K562 (cell line): ENCODE measurements around the gene TRIM44. TPM values are rescaled to one million over a fixed set of nuclear protein-coding genes. Genes with fewer than 3 reads are reported as not detected.

Experiments used
- C11orf30 ChIP-seq: fragments of 450-650 bp; IDR thresholded peaks from 2 replicates; pipeline ENCODE4 v1.6.1; 2016; ENCODE audit warnings: low read depth, mild to moderate bottlenecking
- CSDE1 ChIP-seq, 2 experiments: fragments of 450-650 bp; IDR thresholded peaks; 2 replicates each; pipeline ENCODE4 v1.6.1; 2016; ENCODE audit warnings: mild to moderate bottlenecking in 1 of 2
- E2F1 ChIP-seq: sonication (generic); formaldehyde crosslinking; IDR thresholded peaks from 2 replicates; pipeline ENCODE4 v1.8.1; 2023; ENCODE audit warnings: mild to moderate bottlenecking, missing genetic modification reagents, moderate library complexity
- MAFF ChIP-seq: IDR thresholded peaks from 2 replicates; pipeline ENCODE4 v1.6.1; 2012; ENCODE audit warnings: low read length, improper control_type of control experiment
- MAFG ChIP-seq: fragments of 450-650 bp; conservative IDR thresholded peaks from 2 replicates; pipeline ENCODE4 v1.6.1; 2016; ENCODE audit warnings: missing genetic modification characterization, missing compliant biosample characterization
- NFIC ChIP-seq: fragments of 450-650 bp; IDR thresholded peaks from 2 replicates; pipeline ENCODE4 v1.6.1; 2017; ENCODE audit warnings: mild to moderate bottlenecking, inconsistent platforms
- PHB ChIP-seq: fragments of 250-450 bp; sonication (Bioruptor Pico); IDR thresholded peaks from 2 replicates; pipeline ENCODE4 v1.5.0; 2021
- SMAD2 ChIP-seq: fragments of 150-350 bp; IDR thresholded peaks from 2 replicates; pipeline ENCODE4 v1.6.1; 2014; ENCODE audit warnings: low read depth, mild to moderate bottlenecking, low read length
- SNAPC5 ChIP-seq: fragments of 250-450 bp; sonication (Bioruptor Pico); IDR thresholded peaks from 2 replicates; pipeline ENCODE4 v1.8.0; 2021; ENCODE audit warnings: moderate library complexity, mild to moderate bottlenecking, inconsistent platforms
- TBL1XR1 ChIP-seq, 2 experiments: IDR thresholded peaks; 2 replicates each; pipeline ENCODE4 v1.6.1; 2012; ENCODE audit warnings: improper control_type of control experiment in 2 of 2, low read length in 2 of 2, mild to moderate bottlenecking in 1 of 2
- ZBTB17 ChIP-seq: fragments of 450-650 bp; formaldehyde crosslinking; IDR thresholded peaks from 2 replicates; pipeline ENCODE4 v1.4.0; 2020; ENCODE audit warnings: mild to moderate bottlenecking
- ZNF12 ChIP-seq: sonication (generic); formaldehyde crosslinking; IDR thresholded peaks from 2 replicates; pipeline ENCODE4 v1.4.0; 2020; ENCODE audit warnings: mild to moderate bottlenecking, missing genetic modification reagents
- ZNF217 ChIP-seq: sonication (generic); formaldehyde crosslinking; IDR thresholded peaks from 2 replicates; pipeline ENCODE4 v1.8.0; 2022; ENCODE audit warnings: mild to moderate bottlenecking, missing genetic modification reagents
- ZNF282 ChIP-seq: sonication (generic); formaldehyde crosslinking; IDR thresholded peaks from 2 replicates; pipeline ENCODE4 v1.8.1; 2023; ENCODE audit warnings: missing genetic modification reagents
- ZNF408 ChIP-seq: fragments of 250-450 bp; sonication (Bioruptor Pico); IDR thresholded peaks from 2 replicates; pipeline ENCODE4 v1.4.0; 2020; ENCODE audit warnings: low read depth, mild to moderate bottlenecking, moderate library complexity
- ZNF518B ChIP-seq: fragments of 250-450 bp; sonication (Bioruptor Pico); IDR thresholded peaks from 2 replicates; pipeline ENCODE4 v1.5.0; 2021; ENCODE audit warnings: mild to moderate bottlenecking, moderate library complexity
- polyA plus RNA-seq, 8 experiments: library from polyadenylated mRNA; depleted of rRNA in 4 of 8; stranded (reverse) in 5 of 8; unstranded in 3 of 8; fragments of >200 nt; fragmentation: Nextera tagmentation in 2 of 8; fragmentation: Illumina TruSeq in 1 of 8; extraction: Ambion mirVana in 2 of 8; extraction: Trizol in 1 of 8; gene quantifications; 2 replicates each; pipeline versions ENCODE4 v1.2.1 to v1.2.3, GENCODE V29; 2011 to 2014; ENCODE audit warnings: inconsistent platforms in 1 of 8, missing spikeins in 1 of 8
- total RNA-seq, 7 experiments: library from RNA; depleted of rRNA in 6 of 7; stranded (reverse); fragments of >200 nt in 6 of 7; fragmentation: Illumina TruSeq in 2 of 7; extraction: Trizol in 2 of 7; gene quantifications; 2 replicates each; pipeline versions ENCODE4 v1.2.1 to v1.2.3, GENCODE V29; 2011 to 2021; ENCODE audit warnings: low replicate concordance in 1 of 7

The TRIM44 gene
- total and polyA plus RNA-seq, 9 of the 15 experiments (the other 6 are each of a cell fraction or from before 2014, with no cell fraction given) = 8.3 to 105 (median 37.2) TPM

GRCh38 chr11:35678975-35679374 lies 16.4 kb downstream of the TRIM44 start (continued):
- TF ChIP-seq SNAPC5 (no peak), MAFG (tag) (peak; percentile 92), ZNF408 (no peak), ZBTB17 (CRISPR knock-in tag) (no peak), NFIC (no peak), SMAD2 (no peak), TBL1XR1 (IDR thresholded peaks at IDR 0.05; ENCODE audit: low read length in 2 of 2) (no peak), MAFF (peak; percentile 93), ZNF518B (CRISPR knock-in tag) (no peak), ZNF12 (no peak), PHB (CRISPR knock-in tag) (no peak), C11orf30 (peak; percentile 87), CSDE1 (IDR thresholded peaks at IDR 0.05) (no peak), ZNF217 (no peak), E2F1 (no peak), ZNF282 (CRISPR knock-in tag) (no peak)
- TF ChIP-seq, all 486 proteins: peak for 5
